Osteoblast (primary cell): ENCODE data around the gene PRRC2A. TPM values are rescaled to one million over a fixed set of nuclear protein-coding genes. Genes with fewer than 3 reads are reported as not detected.

Experiments used
- DNase-seq: peaks from one replicate; pipeline ENCODE4 v3.0.0; 2011; ENCODE audit warnings: low spot score, mixed read lengths; ENCODE audit not compliant: insufficient read length; ENCODE audit errors: missing footprints
- H2AFZ ChIP-seq: 2 replicates; pipeline ENCODE4 v1.6.0; 2011; ENCODE audit warnings: mild to moderate bottlenecking, low read length
- H3K27ac ChIP-seq: 2 replicates; pipeline ENCODE4 v1.5.1; 2011; ENCODE audit warnings: mild to moderate bottlenecking, low read depth, low read length, moderate library complexity
- H3K27me3 ChIP-seq: 2 replicates; pipeline ENCODE4 v1.6.0; 2012; ENCODE audit warnings: mild to moderate bottlenecking, control low read depth, inconsistent platforms, low read length, moderate library complexity; ENCODE audit not compliant: insufficient read depth
- H3K36me3 ChIP-seq: 2 replicates; pipeline ENCODE4 v1.5.1; 2011; ENCODE audit warnings: mild to moderate bottlenecking, low read length, control low read depth, moderate library complexity; ENCODE audit not compliant: insufficient read depth
- H3K4me1 ChIP-seq: 2 replicates; pipeline ENCODE4 v1.5.1; 2011; ENCODE audit warnings: mild to moderate bottlenecking, low read length, control low read depth, moderate library complexity; ENCODE audit not compliant: insufficient read depth
- H3K4me2 ChIP-seq: 2 replicates; pipeline ENCODE4 v1.6.0; 2011; ENCODE audit warnings: mild to moderate bottlenecking, low read length; ENCODE audit not compliant: insufficient read depth
- H3K4me3 ChIP-seq: fragments of 200-600 bp; sonication (generic); 3 replicates; pipeline ENCODE4 v1.5.1; 2012; ENCODE audit warnings: mild to moderate bottlenecking, low read length, inconsistent platforms; ENCODE audit not compliant: insufficient read depth
- H3K79me2 ChIP-seq: 2 replicates; pipeline ENCODE4 v1.6.0; 2012; ENCODE audit warnings: mild to moderate bottlenecking, low read length, control low read depth, inconsistent platforms; ENCODE audit not compliant: insufficient read depth
- H3K9me3 ChIP-seq: 2 replicates; pipeline ENCODE4 v1.5.1; 2011; ENCODE audit warnings: low read depth, low read length, control low read depth
- H4K20me1 ChIP-seq: 2 replicates; pipeline ENCODE4 v1.6.0; 2012; ENCODE audit warnings: mild to moderate bottlenecking, low read length, control low read depth; ENCODE audit not compliant: insufficient read depth
- total RNA-seq: library from RNA; depleted of rRNA; stranded (reverse); fragments of >200 nt; gene quantifications from 2 replicates; pipeline ENCODE4 v1.2.3, GENCODE V29; 2012
- TF ChIP-seq, protein P1 (sequence below): IDR thresholded peaks from 2 replicates; pipeline ENCODE4 v1.5.1; 2011; ENCODE audit warnings: mild to moderate bottlenecking, low read depth, low read length, moderate library complexity; ENCODE audit errors: extremely low read depth

The PRRC2A gene
- total RNA-seq, 1 donor: 49.2 TPM

DNA sequence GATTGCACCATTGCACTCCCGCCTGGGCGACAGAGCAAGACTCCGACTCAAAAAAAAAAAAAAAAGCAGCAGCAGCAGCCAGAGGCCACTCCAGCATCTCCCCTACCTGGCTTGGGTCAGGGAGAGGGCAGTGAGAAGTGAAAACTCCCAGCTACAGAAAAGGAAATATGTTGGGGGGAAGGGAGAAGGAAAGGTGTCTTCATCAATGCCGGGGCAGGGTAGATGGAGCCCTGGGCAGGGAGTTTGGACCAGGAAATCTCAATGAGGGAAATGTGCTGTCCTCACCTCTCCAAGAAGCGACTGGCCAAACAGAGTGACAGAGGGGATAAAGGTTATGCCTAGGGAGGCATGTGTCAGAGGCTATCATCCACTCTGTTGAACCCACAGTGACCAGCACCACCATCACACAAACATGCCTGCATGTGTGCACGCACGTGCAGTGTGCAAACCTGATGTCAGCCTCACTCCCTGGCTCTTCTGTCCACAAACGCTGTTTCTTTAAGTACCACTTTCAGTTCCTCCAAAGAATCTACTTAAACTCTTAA lies 6.4 kb upstream of the PRRC2A start:
- Histone ChIP-seq H3K27me3 (no peaks in the 10 kb centered on the region), H3K79me2 (no peaks in the 10 kb centered on the region), H3K36me3 (no peaks in the 10 kb centered on the region), H3K4me2 (no peak overlapping the region), H3K4me3 (no peak overlapping the region), H3K27ac (no peak overlapping the region), H2AFZ (no peak overlapping the region), H4K20me1 (no peaks in the 10 kb centered on the region), H3K9me3 (no peaks in the 10 kb centered on the region), H3K4me1 (no peaks in the 10 kb centered on the region)
- TF ChIP-seq, protein P1, sequence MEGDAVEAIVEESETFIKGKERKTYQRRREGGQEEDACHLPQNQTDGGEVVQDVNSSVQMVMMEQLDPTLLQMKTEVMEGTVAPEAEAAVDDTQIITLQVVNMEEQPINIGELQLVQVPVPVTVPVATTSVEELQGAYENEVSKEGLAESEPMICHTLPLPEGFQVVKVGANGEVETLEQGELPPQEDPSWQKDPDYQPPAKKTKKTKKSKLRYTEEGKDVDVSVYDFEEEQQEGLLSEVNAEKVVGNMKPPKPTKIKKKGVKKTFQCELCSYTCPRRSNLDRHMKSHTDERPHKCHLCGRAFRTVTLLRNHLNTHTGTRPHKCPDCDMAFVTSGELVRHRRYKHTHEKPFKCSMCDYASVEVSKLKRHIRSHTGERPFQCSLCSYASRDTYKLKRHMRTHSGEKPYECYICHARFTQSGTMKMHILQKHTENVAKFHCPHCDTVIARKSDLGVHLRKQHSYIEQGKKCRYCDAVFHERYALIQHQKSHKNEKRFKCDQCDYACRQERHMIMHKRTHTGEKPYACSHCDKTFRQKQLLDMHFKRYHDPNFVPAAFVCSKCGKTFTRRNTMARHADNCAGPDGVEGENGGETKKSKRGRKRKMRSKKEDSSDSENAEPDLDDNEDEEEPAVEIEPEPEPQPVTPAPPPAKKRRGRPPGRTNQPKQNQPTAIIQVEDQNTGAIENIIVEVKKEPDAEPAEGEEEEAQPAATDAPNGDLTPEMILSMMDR: no peak
- no peak for DNase-seq

DNA sequence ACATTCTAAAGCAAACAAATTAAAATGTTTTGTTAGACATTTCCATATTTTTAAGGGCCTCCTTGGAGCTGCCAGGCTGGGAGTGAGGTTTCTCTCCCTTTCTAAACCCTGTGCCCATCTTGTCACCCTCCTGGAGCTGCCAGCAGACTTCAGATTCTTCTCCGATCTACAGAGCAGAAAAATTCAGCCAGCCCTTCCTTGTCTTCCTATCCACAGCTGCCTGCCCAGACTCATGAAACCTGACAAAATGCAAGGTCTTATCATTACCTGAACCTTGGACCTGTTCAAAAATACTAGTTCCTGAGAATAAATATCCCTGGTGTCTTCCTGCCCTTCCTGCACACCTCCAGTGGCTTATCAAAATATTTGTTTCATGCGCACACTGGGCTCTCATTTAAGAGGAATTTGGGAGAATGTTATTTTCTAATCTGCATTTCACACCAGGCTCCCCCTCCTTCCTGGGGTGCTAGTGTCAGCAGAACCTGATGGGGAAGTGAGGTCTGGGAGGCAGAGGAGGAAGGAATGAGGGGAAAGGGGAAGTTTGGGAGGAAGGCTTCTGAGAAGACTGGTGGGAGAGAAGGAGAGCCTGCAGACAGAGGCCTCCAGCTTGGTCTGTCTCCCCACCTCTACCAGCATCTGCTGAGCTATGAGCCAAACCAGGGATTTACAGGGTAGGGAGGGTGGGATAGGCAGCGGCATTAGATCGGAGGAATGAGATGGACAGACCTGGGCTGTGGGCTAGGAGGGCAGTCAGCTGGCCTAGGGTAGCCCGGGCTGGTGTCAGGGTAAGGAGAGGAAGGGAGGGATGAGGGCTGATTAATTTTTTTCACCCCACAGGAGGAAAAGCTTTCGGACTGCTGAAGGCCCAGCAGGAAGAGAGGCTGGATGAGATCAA lies 5.6 kb upstream of the PRRC2A start, which contains the start of gene AIF1:
Gene AIF1, plus strand, starts transcription at position 551 of the 895 bp plus-strand sequence. Its CDS starts 96 bp downstream, at position 647.
- H3K79me2 ChIP-seq: no peaks in the 10 kb centered on the region

DNA sequence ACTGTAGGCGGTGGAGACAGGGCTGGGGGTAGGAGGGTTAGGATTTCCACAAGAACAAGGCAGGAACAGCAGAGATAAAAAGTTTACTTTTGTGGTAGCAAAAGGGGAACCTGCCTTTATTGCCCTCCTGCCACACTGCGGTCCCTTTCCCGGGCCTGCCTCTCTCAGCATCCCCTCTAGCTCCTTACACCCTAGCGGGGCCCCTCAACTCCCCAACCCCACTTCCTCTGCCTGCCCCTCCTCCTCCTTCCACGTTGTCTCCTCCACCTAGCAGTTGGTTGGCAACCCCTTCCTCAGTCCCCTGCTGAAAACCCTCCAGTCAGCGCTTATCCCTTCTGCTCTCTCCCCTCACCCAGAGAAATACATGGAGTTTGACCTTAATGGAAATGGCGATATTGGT lies 4.8 kb upstream of the PRRC2A start:
- no peak overlapping the region for H3K4me3 ChIP-seq
- no peaks in the 10 kb centered on the region for H4K20me1 ChIP-seq
- H3K27ac ChIP-seq: no peak overlapping the region
- no peak overlapping the region for H3K4me2 ChIP-seq
- DNase-seq: peak; percentile 46
- H3K36me3 ChIP-seq: no peaks in the 10 kb centered on the region
- no peaks in the 10 kb centered on the region for H3K9me3 ChIP-seq
- H2AFZ ChIP-seq: no peak overlapping the region
- no peaks in the 10 kb centered on the region for H3K27me3 ChIP-seq
- TF ChIP-seq, protein P1: no peak
- H3K4me1 ChIP-seq: peaks cover 3% of the 10 kb centered on the region
- peaks cover 2% of the 10 kb centered on the region for H3K79me2 ChIP-seq

More for the DNA sequence above, 5.6 kb upstream of the PRRC2A start, which contains the start of gene AIF1:
- Histone ChIP-seq H3K4me1 (peaks cover 3% of the 10 kb centered on the region), H4K20me1 (no peaks in the 10 kb centered on the region), H3K4me3 (no peak within 1 kb of the TSS), H3K4me2 (no peak within 1 kb of the TSS), H2AFZ (no peak within 1 kb of the TSS), H3K9me3 (no peaks in the 10 kb centered on the region), H3K36me3 (no peaks in the 10 kb centered on the region), H3K27ac (no peak within 1 kb of the TSS), H3K27me3 (no peaks in the 10 kb centered on the region)
- DNase-seq: peak; percentile 45
- TF ChIP-seq, protein P1: no peak

DNA sequence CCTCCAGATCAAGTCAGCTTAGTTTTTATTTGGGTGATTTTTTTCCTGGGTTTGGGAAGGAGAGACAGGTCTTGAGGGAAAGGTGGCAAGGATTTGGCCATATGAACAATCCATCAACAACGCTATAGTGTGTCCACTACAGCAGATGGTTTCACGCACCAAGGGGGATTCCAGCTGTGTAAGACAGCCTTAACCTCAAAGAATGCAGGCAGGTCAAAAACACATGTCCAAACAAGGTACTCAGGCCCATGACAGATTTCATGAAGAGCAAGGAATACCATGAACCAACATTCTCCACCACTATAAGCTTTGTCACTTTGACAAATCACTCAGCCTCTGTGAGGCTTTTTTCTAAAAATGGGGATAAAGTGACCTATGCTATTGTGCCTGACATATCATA lies 3.5 kb upstream of the PRRC2A start:
- H3K79me2 ChIP-seq: peaks cover 15% of the 10 kb centered on the region
- H3K4me2 ChIP-seq: no peak overlapping the region
- no peaks in the 10 kb centered on the region for H3K27me3 ChIP-seq
- no peaks in the 10 kb centered on the region for H3K36me3 ChIP-seq
- H2AFZ ChIP-seq: no peak overlapping the region
- H3K9me3 ChIP-seq: no peaks in the 10 kb centered on the region
- peaks cover 5% of the 10 kb centered on the region for H4K20me1 ChIP-seq
- TF ChIP-seq, protein P1: no peak
- no peak for DNase-seq
- H3K4me1 ChIP-seq: peaks cover 8% of the 10 kb centered on the region
- H3K4me3 ChIP-seq: no peak overlapping the region
- H3K27ac ChIP-seq: no peak overlapping the region
